Left cardiac atrium (tissue), 4 donors: ENCODE data around the gene CEMIP. TPM values are rescaled to one million over a fixed set of nuclear protein-coding genes. Genes with fewer than 3 reads are reported as not detected.

Experiments used
- ATAC-seq, 2 donors: fragments of 200-7000 bp; cut with Tn5 transposase; one replicate each; pipeline ENCODE4 v1.9.1; 2020; ENCODE audit warnings: mild to moderate bottlenecking in 2 of 2, moderate library complexity in 2 of 2
- DNase-seq: peaks from one replicate; pipeline ENCODE4 v3.0.0-alpha.2; 2020
- intact Hi-C, 2 donors: fragments of 100-400 bp; cut with DNase I; formaldehyde crosslinking; loops; one replicate each; pipeline versions ENCODE4 v1.14.1 to v1.15.1; 2022 to 2023
- total RNA-seq, 2 donors: library from RNA; stranded (reverse); fragmentation: NEBNext Ultra II Directional; extraction: Animal tissue kit (Norgen Biotek cat#: 25700); gene quantifications; one replicate each; pipeline ENCODE4 v1.2.1, GENCODE V29; 2021
- donor health status: DM: no; HTN: yes; CAD: no.
- donor health status: DM: no; HTN: yes; CAD: no; lungs with severe emphysema.
- donor health status: DM: yes; HTN: yes; CAD: no.
- donor health status: Dilated cardiomyopathy.

Gene CEMIP
- total RNA-seq, 2 donors from 2014 or later, result 0.44 to 1.6 TPM

DNA sequence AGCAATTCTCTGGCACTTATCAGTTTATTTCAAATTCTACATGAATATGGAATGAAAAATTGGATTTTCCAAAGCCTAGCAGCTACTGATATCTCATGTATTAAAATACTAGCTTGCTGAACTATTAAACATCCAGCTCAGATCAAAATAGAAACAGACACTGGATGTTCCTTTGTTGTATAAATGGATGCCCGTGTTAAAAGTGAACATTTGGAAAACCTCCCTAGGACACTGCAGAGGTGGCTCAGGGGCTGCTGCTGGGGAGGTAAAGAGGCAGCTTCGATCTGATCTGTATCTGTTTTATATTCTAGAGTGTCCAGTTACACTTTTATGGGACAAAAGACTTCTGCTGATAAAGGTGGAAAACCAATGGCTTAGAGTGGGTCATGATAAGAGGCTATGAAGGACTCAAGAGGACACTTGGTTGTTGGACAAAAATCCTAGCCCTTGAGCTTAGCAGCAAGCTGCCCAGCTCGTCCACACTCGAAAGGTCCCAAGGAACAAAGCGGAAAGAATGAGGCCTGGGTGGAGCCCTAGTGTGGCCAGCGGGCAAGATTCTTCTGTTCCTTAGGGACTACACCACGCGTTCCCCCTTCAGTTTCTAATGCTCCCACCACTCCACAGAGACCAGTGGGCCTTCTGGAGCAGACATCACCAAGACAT lies 200.5 kb downstream of the CEMIP start:
- intact Hi-C loops, result loop anchor here (5.0 to 10.0 kb wide), 3 partner anchors 288 to 525 kb away; no protein-coding TSS in a partner anchor
- ATAC-seq (no peak), DNase-seq (no peak)

GRCh38 chr15:80982205-80982604 lies 203.0 kb downstream of the CEMIP start:
- DNase-seq (no peak), ATAC-seq (no peak)
- intact Hi-C loops, result no loop called here

GRCh38 chr15:80982839-80983238 lies 203.7 kb downstream of the CEMIP start:
- DNase-seq, result no peak
- no peak for ATAC-seq
- intact Hi-C loops, result no loop called here

- no peak for DNase-seq
- intact Hi-C loops, result no loop called here
- no peak for ATAC-seq
Measured at GRCh38 chr15:80984856-80985255, 205.7 kb downstream of the CEMIP start.

DNA sequence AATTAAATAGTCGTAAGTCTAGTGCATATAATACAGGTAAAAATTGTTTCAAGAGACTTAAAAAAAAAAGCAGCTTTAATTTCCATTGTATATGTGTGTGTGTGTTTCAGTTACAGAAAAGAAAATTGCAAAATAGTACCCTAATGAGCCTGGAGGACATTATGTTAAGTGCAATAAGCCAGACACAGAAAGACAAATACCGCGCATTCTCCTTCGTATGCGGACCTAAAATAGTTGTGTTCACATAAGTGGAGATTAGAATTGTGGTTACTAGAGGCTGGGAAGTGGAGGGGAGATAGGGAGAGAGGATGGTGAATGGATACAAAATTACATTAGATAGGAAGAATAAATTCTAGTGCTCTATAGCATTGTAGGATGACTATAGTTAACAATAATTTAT lies 206.8 kb downstream of the CEMIP start:
- no peak for DNase-seq
- intact Hi-C loops, result no loop called here
- ATAC-seq, result no peak

DNA sequence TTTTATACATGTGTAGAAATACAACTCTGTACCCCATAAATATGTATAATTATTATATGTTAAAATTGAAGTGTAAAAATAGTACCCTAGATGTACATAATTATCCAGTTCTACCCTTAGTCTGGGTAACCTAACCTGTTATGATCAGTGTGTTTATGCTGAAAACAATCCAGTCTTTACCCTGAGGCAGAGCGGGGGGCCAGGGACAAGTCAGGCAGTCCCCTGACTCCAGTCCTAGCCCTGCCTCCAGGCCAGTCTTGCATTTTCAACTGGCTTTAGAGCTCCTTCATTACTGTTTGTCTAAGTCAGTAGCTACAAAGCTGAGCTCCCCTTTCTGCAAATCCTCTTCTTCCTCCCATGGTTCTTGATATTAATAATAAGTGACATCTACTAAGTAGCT lies 207.3 kb downstream of the CEMIP start:
- ATAC-seq (no peak), DNase-seq (no peak)
- intact Hi-C loops, result no loop called here

DNA sequence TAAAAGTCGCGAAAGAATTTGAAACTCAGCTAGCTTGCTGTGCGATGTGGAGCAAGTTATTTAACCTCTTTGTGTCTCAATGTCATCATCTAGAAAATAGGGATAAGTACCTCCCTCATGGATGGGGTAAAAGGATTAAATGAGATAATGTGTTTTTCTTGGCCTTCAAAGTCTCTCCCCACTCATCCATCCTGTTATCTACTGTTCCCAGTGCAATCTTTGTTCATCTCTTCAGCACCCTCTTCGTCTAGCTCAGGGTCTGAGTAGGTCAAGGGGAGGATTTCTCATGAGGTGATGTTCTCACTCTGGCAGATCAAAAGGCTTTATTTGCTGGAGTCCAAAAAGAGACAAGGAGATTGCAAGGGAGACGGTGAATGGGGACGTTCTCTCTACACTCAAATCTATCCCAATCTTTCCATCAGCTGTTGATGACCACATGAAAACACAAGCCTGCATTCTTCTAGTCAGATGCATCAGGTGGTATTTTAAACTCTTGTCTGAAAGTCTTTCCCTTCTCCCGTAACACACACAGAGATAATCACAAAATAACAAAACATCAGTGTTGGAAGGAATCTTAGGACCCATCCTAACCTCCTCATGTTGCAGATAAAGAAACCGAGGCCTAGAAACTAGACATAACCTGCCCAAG lies 209.1 kb downstream of the CEMIP start:
- ATAC-seq (no peak), DNase-seq (no peak)
- intact Hi-C loops, result no loop called here

GRCh38 chr15:80989081-80989517 lies 209.9 kb downstream of the CEMIP start:
- ATAC-seq, result no peak
- no peak for DNase-seq
- intact Hi-C loops, result no loop called here

GRCh38 chr15:80989518-80990478 lies 210.6 kb downstream of the CEMIP start, which contains the start of gene MESD:
TSS of gene MESD (minus strand) at chr15:80989819. CDS start at chr15:80989791, 28 bp downstream.
- ATAC-seq (peak; percentile 99), DNase-seq (peak; percentile 99)
- intact Hi-C loops, result loop anchor here in 1 of 2 donors (10.0 kb wide), 1 partner anchor 115 kb away; no protein-coding TSS in a partner anchor

GRCh38 chr15:80990955-80991354 lies 211.8 kb downstream of the CEMIP start:
- DNase-seq (no peak), ATAC-seq (no peak)
- intact Hi-C loops, result loop anchor here in 1 of 2 donors (10.0 kb wide), 1 partner anchor 114 kb away; no protein-coding TSS in a partner anchor

DNA sequence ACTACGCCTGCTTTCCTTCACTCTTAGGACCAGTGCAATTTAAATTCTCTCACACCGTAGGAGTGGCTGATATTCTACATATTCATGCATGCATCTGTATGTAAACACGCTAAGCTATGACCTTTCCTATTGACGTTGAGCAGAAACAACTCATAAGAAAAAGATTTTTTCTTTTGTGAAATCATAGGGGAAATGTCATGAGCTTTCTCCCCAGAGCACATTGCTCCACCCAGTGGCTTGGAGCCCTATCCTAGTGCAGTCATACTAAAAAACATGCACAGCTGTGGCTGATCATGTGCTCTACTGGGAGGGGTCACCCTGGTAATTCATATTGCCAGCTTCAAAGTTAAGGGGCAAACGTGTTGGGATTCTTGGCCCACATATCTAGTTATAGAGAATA lies 212.3 kb downstream of the CEMIP start:
- DNase-seq (peak; percentile 59), ATAC-seq (peak in 1 of 2 donors; percentile 38)
- intact Hi-C loops, result loop anchor here in 1 of 2 donors (10.0 kb wide), 1 partner anchor 113 kb away; no protein-coding TSS in a partner anchor

GRCh38 chr15:80992006-80992405 lies 212.8 kb downstream of the CEMIP start:
- DNase-seq (no peak), ATAC-seq (no peak)
- intact Hi-C loops, result loop anchor here in 1 of 2 donors (10.0 kb wide), 1 partner anchor 113 kb away; no protein-coding TSS in a partner anchor

- intact Hi-C loops, result loop anchor here in 1 of 2 donors (10.0 kb wide), 1 partner anchor 112 kb away; no protein-coding TSS in a partner anchor
- no peak for ATAC-seq
- no peak for DNase-seq
Measured at GRCh38 chr15:80992441-80992840, 213.3 kb downstream of the CEMIP start.

DNA sequence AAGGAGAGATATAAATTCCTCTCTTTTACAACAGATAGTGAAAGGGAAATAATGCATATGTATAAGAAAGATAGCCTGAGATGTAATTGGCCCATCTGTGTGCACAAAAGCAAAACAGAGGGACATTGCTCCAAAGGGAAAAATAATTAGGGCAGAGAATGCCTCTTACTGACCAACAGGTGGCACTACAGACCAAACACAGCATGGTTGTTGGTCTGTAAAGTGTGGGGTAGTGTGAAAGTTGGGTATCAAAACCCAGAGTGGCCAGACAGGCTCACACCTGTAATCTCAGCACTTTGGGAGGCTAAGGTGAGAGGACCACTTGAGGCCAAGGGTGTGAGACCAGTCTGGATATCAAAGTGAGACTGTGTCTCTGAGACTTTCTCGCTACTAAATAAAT lies 217.1 kb downstream of the CEMIP start:
- ATAC-seq (no peak), DNase-seq (no peak)
- intact Hi-C loops, result loop anchor here (5.0 to 10.0 kb wide), 2 partner anchors 109 to 261 kb away; no protein-coding TSS in a partner anchor

DNA sequence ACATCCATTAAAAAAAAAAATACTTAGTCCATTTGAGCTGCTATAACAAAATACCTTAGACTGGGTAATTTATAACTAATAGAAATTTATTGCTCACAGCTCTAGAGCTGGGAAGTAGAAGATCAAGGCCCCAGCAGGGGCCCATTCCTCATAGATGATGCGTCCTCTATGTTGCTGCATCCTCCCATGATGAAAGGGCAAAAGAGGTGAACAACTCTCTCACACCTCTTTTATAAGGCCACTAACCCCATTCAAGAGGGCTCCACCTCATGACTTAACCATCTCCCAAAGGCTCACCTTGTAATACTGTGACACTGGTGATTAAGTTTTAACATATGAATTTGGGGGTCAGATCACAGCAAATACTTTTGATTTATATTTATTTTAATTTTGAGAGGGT lies 218.5 kb downstream of the CEMIP start:
- intact Hi-C loops, result loop anchor here (5.0 to 10.0 kb wide), 2 partner anchors 107 to 260 kb away; no protein-coding TSS in a partner anchor
- no peak for DNase-seq
- no peak for ATAC-seq

GRCh38 chr15:80998251-80998650 lies 219.1 kb downstream of the CEMIP start:
- intact Hi-C loops, result loop anchor here (5.0 to 10.0 kb wide), 2 partner anchors 107 to 259 kb away; no protein-coding TSS in a partner anchor
- DNase-seq (no peak), ATAC-seq (no peak)

DNA sequence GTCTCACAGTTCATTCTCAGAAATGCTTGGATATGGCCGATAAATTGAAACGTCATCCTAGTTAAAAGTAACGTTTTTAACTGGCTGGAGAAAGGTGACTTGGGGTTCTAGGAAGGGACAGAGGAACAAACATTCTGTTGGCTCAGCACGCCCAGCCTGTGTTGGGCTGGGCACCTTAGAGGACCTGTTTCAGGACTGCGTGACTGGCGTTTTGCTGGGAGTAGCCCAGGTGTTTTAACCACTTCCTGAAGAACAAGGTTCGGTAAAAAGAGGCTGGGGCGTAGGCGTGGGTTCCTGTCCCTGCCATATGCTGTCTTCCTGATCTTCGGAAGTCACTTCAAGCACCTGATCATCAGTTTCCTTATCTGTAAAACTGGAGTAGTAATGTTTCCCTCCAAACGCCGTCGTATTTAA lies 220.5 kb downstream of the CEMIP start:
- DNase-seq (no peak), ATAC-seq (no peak)
- intact Hi-C loops, result loop anchor here (5.0 to 10.0 kb wide), 2 partner anchors 105 to 258 kb away; no protein-coding TSS in a partner anchor

DNA sequence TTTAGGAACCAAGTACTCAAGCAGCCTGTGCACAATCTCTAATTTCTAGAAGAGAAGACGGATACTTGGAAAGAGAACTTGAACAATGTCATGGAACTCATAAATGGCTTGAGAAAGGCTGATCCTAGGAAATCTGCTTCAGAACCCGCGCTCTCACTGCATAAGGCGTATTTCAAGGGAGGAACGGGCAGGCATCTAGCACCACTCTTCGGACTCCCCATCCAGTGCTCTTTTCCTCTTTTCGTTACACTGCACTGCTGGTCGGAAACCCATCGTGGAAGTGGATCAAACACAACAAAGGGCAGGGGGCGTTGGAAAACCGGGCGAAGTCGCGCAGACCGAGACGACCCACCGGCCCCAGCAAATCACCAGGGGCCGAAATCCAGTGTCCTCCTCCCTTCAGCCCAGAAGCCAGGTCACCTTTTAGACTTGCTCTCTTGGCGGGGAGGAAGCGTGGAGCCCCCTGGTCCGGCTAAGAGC lies 221.0 kb downstream of the CEMIP start:
- ATAC-seq, result peak in 1 of 2 donors; percentile 5
- DNase-seq, result no peak
- intact Hi-C loops, result no loop called here
